GM18499 (cell line): ENCODE results near the gene TBC1D22A.

Experiments
- ATAC-seq: cut with Tn5 transposase; IDR thresholded peaks from one replicate; pipeline ENCODE4 v1.9.1; 2021; ENCODE audit warnings: moderate number of reproducible peaks; ENCODE audit not compliant: insufficient read depth, unreplicated experiment

The TBC1D22A gene

GRCh38 chr22:46998331-46998730 is 235.9 kb downstream of the TBC1D22A start:
- ATAC-seq, result no peak

DNA sequence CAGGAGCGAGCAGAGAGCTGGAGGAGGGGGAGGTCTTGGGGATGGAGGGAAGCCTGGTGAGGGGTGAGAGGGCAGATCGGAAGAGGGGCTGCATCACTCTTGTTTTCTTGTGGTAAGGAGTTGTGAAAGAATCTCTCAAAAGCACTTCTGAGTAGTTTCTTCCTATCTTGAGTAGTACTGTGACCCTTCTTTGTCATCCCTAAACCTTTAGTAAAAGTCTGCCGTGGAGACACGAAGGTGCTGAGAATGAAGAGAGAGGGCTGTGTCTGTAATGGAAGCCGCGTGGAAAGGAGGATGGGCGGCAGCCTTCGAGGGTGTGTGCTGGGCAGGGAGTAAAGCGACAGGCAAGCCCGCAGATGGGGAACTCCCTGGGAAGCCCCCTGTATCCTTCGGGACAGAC is 237.8 kb downstream of the TBC1D22A start:
- no peak for ATAC-seq

DNA sequence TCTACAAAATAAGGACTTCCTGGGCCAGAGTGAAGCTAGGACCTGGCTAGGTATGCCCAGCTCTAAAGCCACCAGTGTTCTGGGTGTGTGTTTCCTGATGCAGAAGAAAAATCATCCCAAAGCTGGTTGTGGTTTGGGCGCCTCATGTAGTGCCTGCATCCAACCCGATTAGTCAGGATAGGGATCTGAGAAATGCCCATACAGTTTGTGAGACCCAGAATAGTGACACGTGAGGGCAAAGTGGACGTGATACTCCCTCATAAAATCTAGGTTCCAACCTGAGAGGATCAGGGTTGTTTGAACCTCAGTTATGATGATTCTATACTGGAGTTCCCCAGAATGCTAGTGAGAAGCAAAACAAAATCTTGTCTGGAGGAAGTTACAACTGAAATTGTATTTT is 238.4 kb downstream of the TBC1D22A start:
- no peak for ATAC-seq

GRCh38 chr22:47001288-47001687 is 238.8 kb downstream of the TBC1D22A start:
- ATAC-seq, result no peak

GRCh38 chr22:47002692-47003091 is 240.2 kb downstream of the TBC1D22A start:
- ATAC-seq, result no peak

GRCh38 chr22:47005506-47006408 is 243.3 kb downstream of the TBC1D22A start:
- no peak for ATAC-seq

DNA sequence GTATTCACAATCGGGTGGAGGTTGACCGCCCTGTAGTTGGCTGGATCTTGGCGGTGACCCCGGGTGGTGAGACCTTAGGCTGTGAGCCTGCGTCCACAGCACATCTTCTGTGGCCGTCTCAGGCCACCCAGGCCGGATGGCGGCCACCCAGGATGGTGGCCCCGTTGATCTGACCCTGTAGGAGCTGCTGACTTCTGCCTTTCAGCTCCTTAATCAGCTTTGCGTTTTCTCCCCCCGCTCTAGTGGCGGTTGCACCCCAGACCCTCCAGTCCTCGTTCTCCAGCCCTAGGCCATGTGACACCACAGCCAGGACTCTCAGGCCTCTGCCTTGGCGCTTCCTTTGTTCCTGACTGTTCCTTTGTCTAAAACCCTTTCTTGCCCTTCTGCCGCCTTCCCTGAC is 244.0 kb downstream of the TBC1D22A start:
- ATAC-seq, result no peak

- ATAC-seq, result no peak
Measured at GRCh38 chr22:47006869-47007268, 244.4 kb downstream of the TBC1D22A start.

GRCh38 chr22:47007496-47007895 is 245.0 kb downstream of the TBC1D22A start:
- no peak for ATAC-seq

DNA sequence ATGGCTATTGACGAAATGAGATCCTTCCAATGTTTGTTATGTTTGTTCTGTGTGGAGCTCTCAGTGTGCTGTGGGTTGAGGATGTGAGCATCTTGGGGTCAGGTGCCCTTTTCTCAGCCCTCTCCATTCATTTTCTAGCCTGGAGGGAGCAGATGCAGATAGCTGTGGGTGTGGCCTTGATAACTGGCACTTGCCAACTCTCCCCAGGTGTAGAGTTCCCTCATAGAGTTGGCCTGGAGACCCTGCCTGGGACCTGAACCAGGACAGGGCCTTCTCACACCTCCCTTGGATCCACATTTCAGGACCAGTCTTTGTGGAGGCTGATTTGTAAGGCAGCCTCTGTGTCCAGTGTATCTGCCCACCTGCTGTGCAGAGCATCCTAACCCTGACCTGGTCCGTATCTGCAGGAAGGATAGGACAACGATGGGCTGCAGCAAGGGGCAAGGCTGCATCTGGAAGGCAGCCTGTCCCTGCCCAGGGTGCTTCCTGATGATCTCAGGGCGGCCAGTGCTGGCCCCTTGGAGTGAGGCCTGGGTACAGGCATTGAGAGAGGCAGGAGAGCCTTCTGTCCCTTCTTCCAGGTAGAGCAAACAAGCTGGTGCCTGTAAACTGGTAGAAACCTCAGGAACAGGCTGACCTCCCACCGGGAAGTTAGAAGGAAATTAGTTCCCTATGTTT is 245.9 kb downstream of the TBC1D22A start:
- ATAC-seq, result no peak

GRCh38 chr22:47009304-47010101 is 247.1 kb downstream of the TBC1D22A start:
- no peak for ATAC-seq

- ATAC-seq, result no peak
Measured at GRCh38 chr22:47010211-47010610, 247.8 kb downstream of the TBC1D22A start.

DNA sequence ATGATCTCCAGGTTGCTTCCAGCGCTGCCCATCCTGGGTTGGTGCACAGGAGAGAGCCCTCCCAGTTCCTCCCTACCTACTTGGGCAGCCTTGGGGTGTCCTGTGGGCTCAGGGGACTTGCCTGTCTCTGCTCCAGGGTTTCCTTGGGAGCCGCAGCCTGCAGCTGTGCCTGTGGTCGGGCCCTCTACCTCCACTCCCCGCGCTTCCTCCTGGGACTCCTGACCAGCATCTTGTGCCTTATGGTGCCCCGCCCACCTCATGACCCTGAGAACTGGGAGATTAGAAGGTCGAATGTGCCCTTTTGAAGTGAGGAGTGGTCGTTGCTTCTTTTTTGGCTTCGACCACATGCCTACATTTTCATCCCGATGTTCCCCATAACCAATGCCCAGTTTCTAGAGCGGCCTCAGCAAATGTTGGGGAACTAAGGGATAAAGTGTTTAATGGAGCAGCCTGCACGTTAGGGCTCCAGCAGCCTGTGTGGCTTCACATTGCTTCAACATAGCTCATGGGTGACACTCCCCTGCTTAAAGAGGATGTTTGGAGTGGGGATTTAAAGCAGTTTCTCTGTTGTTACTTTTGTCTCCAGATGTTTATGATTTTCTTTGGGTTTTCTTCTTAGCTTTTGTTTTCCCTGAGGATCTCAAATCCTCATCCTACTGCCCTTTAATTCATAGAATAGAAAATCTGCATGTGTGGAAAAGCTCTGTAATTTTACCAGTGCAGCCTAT is 248.8 kb downstream of the TBC1D22A start:
- no peak for ATAC-seq

DNA sequence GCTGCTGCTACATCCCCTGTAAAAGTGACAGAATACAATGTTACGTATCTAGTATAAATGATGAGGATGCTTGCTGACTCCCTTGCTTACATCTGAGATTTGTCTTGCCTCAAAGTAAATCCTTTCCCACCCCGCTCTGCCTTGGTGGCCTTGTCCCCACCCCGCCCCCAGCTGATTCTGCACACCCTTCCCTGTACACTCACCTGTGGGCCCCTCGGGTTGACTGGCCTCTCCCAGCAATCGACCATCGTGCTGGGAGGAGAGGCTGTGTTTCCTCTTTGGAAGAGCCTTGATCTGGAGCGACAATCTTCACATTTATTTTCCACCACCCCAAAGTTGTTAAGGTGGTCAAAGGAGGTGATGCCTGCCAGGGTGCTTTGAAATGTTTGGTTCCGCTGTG is 249.4 kb downstream of the TBC1D22A start:
- no peak for ATAC-seq

GRCh38 chr22:47012589-47013370 is 250.3 kb downstream of the TBC1D22A start:
- no peak for ATAC-seq

DNA sequence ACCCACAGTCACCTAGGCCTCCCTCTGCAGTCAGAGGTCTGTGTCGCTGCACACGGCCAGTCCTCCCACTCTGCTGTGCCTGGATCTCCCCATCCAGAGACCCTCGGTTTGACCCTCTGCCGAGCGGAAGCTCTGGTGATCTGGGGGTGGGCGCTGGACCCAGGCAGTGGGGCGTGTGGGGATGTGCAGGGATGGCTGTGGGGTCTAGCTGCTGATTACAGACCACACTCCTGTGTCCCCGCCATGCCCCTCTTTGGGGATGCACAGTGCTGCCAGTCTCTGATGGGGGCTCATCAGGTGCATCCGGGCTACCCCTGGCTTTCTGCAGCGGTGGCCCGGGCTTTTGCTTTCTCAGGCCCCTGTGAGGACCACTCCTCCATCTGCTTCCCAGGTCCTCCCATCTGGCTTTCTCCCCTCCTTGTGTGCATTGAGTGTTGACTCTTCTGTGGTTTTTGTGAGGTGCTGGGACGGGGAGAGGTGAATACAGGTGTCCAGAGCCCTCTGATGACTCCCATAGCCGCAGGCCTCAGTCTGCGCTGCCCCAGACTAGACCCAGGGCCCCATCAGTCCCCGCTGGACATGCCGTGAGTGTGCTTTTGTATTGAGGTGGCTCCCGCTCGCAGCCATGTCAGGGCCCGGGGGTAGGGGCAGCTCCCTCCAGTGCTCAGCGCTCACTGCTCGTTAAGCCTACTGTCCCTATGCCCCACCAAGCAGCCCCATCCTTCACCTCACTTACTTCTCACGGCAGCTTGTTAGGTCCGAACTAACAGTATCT is 251.6 kb downstream of the TBC1D22A start:
- no peak for ATAC-seq

DNA sequence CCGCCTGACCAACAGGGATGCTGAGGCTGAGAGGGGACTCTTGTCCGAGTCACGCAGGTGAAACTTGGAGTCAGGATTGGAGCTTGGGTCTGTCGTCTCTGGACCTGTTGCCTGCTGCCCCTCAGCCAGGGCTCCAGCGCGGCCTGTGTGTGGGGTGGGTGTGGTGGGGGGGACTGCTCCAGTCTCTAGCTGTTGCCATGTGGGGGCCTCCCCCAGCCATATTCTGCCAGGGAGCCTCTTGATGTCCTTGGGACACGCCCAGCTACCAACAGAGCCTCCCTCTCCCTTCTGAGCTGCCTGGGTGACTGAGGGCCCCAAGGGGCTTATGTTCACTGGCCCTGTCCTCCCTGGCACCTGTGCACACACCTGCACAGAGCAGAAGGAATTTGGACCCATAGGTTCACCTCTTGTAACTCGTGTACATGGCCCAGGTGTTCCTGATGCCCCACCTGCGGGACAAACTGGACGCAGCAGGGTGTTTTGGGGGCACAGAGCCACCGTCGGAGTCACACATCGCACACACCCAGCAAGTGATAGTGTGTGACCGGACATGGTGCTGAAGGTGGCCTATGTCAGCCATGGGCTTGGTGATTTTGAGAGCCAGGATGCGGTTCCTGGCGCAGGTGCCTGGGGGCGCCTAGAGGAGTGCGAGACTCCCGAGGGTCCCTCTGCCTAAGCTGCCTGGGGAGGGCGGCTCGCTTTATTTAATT is 252.3 kb downstream of the TBC1D22A start:
- ATAC-seq, result no peak

DNA sequence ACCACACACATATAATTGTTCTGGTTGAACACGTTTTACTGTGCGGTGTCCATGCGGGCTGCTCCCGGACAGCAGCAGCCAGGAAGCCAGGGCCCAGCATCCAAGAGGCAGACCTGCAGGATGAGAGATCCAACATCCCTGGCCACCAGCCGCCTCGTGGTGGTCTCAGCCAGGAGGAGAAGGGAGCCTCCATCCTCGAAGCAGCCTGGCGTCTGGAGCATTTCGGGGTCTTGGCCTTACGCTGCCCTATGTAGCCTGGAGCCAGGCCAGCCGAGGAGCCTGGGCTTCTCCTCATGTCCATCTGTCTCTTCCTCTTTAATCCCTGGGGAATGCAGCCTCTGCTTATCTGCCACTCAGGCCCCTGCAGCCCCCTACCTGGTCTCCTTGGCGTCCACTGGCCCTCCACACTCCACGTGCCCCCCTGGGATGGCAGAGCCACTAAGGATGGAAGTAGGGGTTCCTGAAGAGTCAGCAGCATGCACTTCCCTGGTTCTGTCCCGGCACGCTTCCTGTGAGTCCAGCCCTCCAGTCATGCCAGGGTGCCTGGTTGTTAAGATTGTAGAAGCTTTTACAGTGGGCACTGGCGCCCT is 253.2 kb downstream of the TBC1D22A start:
- no peak for ATAC-seq
